DMS 273 (cell line): ENCODE measurements around the gene IL9.

ENCODE experiments used
- DNase-seq: peaks from one replicate; lab custom pipeline; 2025; ENCODE audit not compliant: unreplicated experiment; lab: John Stamatoyannopoulos, UW

The IL9 gene

DNA sequence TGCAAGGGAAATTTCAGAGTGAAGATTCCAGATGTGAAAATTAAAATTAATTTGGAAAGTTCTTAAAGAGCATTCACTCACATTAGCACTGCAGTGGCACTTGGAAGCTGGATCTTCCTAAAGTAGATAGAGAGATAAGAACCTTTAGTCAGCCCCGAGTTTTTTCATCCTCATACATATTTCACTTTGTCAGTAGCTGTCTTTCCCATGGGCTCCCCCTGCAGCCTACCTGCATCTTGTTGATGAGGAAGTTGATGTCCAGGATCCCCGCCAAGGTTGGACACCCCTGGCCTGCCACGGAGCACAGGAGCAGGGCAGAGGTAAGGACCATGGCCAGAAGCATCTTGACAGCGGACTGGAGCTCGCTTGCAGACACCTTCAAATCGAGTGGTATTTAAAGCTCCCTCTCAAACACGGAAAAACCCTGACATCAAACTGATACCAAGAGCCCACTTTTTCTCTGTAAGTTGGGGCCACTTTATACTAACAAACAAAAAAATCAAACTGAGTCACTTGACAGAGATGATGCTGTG lies at the start of gene IL9:
TSS of gene IL9 (minus strand) at position 368 of the 533 bp plus-strand sequence. CDS start at position 343, 25 bp downstream.
- DNase-seq = no peak

DNA sequence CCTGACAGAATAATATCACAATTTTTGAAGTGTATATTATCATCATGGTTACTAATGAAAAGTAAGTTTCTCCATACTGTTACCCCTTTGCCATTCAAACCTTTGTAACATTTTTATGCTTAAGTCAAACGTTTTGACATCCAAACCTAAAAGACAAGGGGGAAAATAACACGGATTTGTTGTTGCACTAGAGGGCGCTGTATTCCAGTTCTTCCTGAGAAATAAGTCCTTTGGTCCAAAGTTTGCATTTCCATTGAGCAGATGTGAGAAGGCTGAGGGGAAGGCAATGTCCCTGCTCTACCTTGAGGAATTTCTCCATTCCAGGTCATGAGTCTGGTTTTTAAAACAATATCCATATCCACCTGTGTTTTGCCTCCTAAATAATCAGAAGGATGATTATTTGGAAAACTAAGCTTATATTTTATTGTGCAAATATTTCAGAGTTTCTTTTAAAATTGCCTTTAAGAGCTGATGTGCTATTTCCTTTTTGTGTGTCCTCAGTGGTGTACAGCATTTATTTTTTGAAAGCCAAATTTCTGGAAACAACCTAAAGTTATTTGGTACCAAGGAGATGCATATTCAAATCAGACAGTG lies 49.4 kb upstream of the IL9 start:
- DNase-seq = peak; percentile 89

DNA sequence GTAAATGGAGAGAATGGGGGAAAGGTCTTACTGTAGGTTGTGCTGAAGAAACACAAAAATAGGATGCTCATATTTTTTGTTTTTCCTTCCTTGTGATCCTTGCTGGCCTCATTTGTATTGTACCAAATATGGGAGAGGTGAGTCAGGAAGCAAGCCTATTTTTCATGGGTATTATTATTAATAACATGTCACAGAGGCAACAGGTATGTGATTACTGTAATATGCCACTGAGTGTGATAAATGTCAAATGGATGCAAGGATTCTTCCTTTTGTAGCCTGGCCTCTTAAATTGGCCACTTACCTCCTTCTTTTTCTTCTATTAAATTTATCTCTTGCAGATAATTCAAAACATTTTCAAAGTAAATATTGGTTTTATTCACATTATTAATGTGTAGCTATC lies 48.9 kb upstream of the IL9 start:
- DNase-seq = no peak

DNA sequence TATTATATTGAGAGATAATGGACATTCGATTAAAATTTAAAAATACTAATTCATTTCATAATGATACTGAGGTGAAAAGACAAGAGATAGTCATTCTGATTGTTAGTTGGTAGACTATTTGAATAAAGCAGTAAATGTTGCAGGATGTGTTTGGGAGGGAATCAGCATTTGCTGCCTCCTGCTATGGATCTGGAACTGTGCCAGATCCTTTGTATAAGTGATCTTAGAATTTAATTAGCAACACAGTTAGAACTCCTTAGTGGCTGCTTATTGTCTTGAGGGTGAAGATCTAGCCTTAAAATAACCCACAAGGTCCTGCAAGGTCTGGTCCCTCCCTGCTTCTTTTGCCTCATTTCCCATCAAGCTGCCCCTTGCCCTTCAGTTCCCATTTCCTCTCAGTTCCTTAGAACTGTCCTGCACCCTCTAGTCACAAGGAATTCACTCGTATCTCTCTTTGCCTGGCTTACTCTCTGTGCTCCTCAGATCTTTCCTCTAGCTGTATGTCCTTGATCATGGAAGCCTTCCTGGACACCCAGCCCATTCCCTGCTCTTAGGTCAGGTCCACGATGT lies 46.6 kb upstream of the IL9 start:
- DNase-seq = peak; percentile 29

DNA sequence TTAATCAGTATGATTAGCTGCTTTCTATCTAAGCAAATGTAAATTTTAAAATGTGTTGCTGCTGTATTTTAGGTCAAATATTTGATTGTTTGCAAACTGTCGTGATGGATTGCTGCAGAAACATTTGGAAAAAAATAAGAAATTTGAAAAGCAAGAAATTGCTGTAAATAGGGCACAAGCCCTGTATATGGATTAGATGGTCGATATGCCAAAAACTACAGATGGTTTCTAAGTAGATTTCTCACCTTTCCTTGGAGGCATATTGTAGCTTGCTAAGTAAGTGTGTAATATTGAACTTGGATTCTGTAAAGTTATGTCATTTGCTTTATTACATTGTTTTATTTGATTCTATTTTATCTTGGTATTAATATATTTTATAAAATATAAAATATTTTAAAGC lies 46.1 kb upstream of the IL9 start:
- DNase-seq = no peak

DNA sequence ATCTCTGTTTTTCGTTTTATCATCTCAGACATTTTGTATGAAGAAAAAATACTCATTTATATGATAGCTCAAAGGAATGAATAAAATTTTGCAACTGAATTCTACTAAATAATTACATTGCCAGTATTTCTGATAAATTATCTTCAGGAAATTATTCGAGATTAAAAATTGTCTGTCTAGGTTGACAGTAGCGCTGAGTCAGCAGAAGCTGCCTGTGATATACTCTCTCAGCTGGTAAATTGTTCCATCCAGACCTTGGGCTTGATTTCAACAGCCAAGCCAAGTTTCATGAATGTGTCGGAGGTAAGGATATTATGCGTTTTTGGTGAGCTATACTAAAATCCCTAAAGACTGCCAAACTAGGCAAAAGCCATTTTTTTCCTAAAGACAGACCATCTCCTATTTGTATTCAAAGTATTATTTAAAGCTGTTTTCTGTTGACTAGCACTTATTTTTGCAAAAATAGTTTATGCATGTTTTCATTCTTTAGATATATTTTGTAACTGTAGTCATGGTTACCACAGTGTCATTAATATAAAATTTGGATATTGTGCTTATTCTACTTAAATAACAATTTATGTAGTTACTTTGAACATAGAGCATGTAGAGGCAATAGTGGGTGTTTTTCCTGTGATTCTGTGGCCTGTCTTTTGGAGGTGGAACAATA lies 41.7 kb upstream of the IL9 start:
- no peak for DNase-seq

DNA sequence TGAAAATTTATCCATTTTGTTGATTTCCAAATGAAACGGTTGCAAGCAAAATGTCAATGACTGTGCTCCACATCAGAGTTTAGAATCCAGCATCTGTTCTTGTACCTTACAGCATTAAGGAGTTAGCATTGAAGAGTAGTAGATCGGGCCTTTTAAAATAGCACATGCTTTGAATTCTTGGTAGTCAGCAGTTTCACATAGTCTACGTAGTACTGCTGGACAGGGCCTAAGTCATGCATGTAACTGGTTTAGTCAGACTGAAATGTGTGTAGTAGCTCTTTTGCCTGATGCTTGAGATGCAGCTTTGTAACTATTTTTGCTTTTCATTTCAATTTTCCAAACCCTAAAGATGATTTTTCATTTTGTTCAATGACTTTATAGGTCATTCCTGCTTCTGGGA lies 39.3 kb upstream of the IL9 start:
- DNase-seq = no peak

DNA sequence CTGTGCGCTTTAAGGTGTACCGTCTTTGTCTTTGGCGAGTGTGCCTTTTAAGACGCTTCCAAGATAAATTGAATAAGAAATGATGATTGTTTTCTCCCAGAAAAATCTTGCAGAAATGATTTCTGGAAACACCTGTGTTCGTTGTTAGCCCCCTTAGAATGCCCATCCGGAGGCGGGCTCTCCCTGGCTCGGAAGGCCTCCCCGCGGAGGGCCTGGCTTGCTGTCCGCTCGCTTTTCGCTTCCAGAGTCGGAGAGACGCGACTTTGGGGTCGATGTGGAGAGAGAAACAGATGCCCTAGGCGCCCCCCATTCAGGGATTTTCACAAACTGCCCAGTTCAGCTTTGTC lies 35.3 kb upstream of the IL9 start:
- no peak for DNase-seq

DNA sequence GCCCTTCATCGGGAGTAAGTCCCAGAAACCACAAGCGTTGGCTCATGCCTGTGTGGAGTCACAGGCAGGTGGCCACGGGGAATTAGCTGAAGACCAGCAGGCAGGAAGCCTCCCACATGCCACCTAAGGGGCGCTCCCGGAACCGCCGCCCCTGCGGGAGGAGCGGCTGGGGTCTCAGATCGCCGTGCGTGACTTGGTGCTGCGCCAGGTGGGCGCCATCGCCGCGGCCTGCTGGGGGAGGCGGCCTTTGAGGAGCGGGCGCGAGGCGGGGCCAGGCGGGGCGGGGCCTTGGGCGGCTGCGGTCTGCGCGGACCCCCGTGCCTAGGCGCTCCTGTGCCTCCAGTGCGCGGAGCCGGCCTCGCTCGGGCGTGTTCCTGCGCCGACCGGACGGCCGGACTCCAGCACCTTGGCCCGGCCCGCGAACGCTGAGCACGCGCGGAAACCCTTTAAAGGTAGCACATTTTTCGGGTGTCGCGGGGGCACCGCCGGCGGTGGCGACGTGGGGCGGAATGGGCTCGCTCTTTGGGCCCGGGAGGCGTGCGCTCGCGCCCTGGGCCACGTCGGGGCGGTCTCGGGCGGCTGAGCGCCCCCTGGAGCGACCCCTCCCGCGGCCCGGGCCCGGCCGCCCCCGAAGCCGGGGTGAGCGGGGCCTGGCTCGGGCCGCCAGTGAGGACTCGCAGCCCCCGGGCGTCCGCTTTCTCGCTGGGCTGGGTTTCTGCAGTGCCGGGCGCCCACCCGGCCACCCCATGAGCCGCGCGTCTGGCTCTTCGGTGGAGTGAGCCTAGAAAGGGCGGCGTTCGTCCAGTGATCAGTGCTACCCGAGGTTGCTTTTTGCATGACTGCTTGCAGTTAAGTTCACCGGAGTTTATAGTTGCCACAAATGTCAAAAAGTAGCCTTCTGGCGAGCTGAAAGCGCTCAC lies 34.6 kb upstream of the IL9 start:
- peak; percentile 86 for DNase-seq

DNA sequence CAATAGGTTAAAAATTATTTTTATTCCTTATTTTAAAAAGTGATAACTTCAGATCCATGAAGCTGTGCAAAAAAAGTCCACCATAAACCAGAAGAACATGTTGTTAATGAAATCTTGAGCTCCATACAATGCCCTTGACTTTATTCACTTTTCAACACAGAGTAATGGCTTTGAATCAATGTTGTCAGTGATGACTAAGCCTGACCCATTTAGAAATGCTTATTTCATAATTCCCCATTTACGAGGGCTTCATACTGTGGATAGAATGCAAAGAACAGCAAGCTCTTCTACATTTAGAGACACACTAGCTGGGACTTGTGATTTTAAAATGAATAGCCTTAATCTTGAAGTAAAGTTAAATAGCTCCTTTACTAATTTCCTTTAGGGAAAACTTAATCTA lies 25.7 kb upstream of the IL9 start:
- DNase-seq = no peak

DNA sequence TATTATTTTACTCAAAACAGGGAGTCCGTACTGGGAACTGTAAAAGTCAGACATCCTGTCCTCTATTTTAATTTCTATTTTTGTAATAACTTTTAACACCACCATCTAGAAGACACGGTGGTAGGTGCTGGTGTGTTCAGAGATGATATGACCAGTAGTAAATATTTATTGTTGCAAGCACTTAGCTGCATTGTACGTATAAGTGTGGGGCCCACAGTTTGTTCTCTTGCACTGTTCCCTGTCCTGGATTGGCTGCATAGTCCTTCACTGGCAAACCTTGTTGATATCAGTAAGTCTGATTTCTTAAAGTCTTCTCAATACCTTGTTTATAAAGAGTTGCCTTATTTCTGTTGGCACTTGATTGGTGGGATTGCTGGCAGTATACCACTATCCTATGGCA lies 24.6 kb upstream of the IL9 start:
- no peak for DNase-seq

DNA sequence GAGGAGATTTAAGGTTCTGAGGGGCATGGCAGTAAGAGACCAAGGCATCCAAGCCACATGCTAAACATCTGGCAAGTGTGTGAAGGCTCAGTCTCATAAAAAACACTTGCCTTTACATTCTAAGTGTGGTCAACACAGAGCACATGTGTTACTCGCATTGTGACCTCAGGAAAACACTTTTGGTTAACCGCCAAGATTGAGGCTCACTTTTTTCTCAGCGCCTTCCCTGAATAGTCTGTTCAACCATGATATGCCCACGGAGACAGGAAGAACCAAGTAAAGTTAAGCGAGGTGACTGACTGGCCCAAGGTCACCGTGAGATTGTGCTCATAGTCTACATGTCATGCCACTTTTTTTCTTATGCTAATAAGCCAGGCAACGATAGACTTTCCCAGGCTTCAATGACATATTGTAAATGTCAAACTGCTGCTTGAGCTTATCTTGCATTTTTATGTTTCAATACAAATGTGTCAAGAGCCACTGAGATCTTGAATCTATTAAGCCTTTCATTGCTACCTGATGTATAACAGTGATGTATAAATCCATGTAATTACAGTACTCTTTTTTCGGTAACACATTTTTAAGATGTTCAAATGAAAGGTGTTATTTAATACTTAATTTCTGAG lies 21.1 kb upstream of the IL9 start:
- DNase-seq = no peak

DNA sequence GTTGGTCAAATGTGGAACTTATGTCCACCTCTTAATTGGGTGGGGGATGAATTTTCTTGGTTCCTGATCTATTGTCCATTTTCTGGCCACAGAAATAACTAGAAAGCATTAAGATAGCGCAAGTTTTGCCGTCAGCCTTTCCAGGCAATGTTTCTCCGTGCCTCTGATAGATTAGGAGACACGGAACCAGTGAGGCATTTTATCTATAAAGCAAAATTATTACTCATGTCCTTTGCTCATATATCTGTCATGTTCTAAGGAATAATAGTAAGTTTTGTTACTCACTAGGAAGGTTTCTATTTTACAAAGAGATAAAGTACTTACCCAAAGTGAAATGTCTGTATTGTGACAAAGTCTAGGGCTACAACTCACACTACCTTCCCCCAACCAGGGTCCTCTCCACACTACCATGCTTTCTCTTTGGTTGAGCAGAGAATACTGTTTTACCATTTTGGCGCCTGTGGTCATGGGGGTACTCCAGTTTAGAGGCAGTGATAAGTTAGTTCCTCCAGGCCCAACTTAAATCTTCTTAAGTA lies 19.9 kb upstream of the IL9 start:
- DNase-seq = no peak

DNA sequence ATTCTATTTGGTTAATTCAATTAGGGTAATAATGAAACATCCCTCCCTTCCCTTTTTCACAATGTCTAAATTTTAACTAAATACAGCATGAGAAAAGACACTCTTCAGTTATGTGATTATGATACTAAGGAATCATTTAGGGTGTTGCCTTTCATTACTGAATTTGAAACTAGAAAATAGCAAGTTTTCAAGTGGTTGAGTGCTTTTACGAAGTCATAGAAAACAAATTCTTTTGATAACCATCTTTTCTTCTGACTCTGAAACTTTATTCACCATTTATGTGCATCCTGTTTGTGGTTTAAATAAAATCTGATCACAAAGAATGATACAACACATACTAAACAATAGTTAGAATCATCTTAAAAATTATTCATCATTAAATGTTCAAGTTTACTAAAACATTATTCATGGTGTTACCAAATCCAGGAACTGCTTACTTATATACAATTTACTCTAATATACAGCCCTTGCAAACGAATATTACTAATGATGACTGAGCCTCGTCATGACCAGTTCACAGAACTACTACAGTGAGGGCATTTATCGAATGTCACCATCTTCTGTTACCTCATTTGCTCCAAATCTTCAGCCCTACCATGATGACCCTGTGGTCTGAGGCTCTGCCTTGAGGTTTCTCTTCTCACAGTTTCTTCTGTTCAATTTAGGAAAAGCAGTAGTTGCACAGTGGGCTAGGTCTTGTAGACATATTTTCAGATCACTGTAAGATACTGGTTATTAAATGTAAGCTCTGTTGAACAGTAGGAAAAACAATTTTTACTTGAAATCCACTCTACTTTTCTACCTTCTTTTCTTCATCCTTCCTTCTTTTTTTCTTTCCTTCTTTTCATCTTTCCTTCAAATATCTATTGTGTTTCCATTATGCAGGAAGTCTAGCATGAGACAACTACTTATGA lies 18.3 kb upstream of the IL9 start:
- DNase-seq = no peak

DNA sequence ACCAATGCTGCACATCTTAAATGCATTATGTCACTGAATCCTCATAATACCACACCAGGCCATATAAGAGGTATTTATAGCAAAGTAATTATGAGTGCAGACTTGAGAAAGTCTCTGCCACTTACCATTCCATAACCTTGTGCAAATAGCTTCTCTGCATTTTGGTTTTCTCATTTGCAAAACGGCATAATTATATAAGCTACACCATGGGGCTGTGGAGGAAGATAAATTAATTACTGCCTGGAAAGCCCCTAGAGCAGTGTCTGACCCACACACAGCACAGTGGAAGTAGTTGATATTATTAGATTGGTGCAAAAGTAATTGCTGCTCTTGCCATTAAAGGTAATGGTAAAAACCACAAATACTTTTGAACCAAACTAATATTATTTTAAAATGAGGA lies 9.5 kb upstream of the IL9 start:
- DNase-seq = no peak

DNA sequence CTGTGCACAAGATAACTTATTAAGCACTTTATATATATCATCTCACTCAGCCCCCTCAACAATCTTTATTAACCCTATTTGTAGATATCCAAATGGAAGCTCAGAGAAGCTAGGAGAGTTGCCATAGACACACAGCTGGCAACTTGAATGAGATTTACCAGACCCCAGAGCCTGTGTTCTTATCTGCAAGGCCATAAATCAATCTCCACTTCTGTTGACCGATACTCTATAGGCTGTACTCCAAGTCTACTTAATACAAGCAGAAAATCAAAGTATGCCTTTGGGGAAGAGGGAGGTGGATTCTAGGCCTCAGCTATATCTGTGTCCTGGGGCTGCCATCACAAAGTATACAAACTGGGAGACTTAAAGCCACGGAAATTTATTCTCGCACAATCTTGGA lies 6.0 kb upstream of the IL9 start:
- no peak for DNase-seq

DNA sequence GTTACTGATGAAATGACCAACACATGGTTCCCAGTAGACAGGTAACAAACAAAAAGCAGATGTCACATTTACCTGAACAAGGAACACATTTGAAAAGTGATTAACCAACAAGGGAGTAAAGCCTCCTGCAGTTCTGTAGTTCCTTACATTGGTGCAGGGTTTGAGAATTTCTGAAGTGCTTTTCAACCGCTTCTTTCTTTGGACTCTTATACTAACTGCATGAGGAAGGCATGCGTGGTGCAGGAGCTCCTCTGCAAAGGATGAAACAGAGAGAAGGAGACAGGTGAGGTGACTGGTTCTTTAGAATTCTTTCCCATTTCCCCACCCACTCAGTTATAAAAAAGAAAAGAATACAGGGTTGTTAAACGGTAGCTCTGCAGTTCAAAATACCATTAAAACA lies 4.6 kb upstream of the IL9 start:
- no peak for DNase-seq

DNA sequence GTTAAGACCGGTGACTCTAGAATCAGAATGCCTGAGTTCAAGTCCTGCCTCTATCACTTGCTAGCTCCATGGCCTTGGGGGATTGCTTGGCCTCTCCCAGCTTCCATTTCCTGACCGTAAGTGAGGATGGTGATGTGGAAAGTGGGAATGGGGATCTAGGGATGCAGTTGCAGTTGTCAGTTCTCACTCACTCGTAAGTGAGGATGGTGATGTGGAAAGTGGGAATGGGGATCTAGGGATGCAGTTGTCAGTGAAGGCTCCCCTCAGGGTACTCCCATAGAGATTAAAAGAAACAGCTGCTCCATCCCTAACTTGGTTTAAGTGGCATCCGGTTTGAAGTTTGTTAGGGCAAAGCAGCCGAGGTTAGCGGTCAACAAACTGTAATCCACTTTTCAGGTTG lies 3.0 kb upstream of the IL9 start:
- no peak for DNase-seq

DNA sequence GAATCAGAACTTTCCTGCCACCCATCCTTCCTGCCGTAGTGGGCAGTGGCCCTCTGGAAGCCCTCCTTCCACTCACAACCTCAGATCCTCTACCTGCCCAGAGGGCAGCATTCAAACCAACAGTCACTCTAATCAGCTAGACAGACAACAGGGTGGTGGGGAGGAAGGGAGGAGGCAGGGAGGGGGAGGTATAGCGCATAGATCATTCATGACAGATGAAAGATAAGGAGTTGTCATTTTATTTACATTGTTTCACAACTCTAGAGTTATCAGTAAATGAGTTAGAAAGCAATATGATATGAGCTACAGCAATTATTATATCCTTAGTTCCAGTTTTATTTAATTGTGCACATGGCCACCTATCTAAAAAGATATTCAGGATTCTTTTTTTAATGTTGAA lies 852 bp downstream of the IL9 start:
- no peak for DNase-seq

DNA sequence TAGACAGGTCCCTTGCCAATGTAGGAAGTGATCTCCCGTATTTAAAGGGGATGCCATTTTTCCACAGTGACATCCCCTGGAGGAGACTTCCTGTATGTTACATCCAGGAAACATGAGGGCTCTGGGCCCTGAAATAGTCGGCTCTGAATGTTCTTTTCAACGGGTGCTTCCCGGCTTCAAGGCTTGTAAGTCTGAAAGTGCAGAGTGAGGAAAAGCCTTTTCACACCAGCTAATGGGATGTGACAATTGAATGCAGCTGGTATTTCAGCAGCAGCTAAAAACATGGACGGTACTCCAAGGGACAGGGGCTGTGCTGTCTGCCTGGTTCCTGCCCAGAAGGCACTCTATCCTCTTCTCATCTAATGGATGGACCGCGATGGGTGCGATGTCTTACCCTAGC lies 1.4 kb downstream of the IL9 start:
- DNase-seq = no peak
